Gastrocnemius medialis (tissue), 4 donors: ENCODE measurements around the gene MAEA.

Source experiments
- POLR2A ChIP-seq, 2 donors: fragments of 450-650 bp; IDR thresholded peaks; one replicate each; pipeline ENCODE4 v1.6.1; 2017; ENCODE audit warnings: antibody characterized with exemption in 2 of 2, mild to moderate bottlenecking in 2 of 2, moderate library complexity in 2 of 2
- TF ChIP-seq, protein P1 (sequence below), 5 experiments: fragments of 450-650 bp in 3 of 5; fragments of 200-600 bp in 2 of 5; sonication (generic) in 2 of 5; IDR thresholded peaks in 4 of 5; conservative IDR thresholded peaks in 1 of 5; 1 replicate in 4 of 5; 2 replicates in 1 of 5; pipeline ENCODE4 v1.5.1; 2016 to 2019; ENCODE audit warnings: antibody characterized with exemption in 5 of 5, mild to moderate bottlenecking in 3 of 5, moderate library complexity in 3 of 5

GRCh38 chr4:1290165-1290977 lies 680 bp downstream of the MAEA start:
- TF ChIP-seq, protein P1, sequence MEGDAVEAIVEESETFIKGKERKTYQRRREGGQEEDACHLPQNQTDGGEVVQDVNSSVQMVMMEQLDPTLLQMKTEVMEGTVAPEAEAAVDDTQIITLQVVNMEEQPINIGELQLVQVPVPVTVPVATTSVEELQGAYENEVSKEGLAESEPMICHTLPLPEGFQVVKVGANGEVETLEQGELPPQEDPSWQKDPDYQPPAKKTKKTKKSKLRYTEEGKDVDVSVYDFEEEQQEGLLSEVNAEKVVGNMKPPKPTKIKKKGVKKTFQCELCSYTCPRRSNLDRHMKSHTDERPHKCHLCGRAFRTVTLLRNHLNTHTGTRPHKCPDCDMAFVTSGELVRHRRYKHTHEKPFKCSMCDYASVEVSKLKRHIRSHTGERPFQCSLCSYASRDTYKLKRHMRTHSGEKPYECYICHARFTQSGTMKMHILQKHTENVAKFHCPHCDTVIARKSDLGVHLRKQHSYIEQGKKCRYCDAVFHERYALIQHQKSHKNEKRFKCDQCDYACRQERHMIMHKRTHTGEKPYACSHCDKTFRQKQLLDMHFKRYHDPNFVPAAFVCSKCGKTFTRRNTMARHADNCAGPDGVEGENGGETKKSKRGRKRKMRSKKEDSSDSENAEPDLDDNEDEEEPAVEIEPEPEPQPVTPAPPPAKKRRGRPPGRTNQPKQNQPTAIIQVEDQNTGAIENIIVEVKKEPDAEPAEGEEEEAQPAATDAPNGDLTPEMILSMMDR (IDR thresholded peaks at IDR 0.05 in 4 of 5, conservative IDR thresholded peaks at IDR 0.05 in 1 of 5), result no peak
- no peak for TF ChIP-seq POLR2A (IDR thresholded peaks at IDR 0.05)
